Left kidney (tissue), 2 donors: ENCODE data around the gene AKT1. TPM values are rescaled to one million over a fixed set of nuclear protein-coding genes. Genes with fewer than 3 reads are reported as not detected.
"Not testable (repeated sequence)": the region's sequence is repeated elsewhere in the genome, so short reads cannot be mapped to it uniquely, and the experiment has no call there.

ENCODE experiments used
- DNase-seq: peaks from one replicate; pipeline ENCODE4 v3.0.0-alpha.2; 2013
- polyA plus RNA-seq: library from polyadenylated mRNA; unstranded; fragments of 120-200 nt; gene quantifications from one replicate; pipeline ENCODE4 v1.2.1, GENCODE V29; 2013; ENCODE audit not compliant: insufficient read length

Gene AKT1
- polyA plus RNA-seq, 1 donor: 96.9 TPM

GRCh38 chr14:104756477-104757237, 38.9 kb downstream of the AKT1 start:
- DNase-seq: no peak

GRCh38 chr14:104755621-104756020, 39.9 kb downstream of the AKT1 start:
- no peak for DNase-seq

- no peak for DNase-seq
Observed at GRCh38 chr14:104754213-104754851, 41.2 kb downstream of the AKT1 start.

GRCh38 chr14:104753528-104754212, 41.9 kb downstream of the AKT1 start:
- no peak for DNase-seq

DNA sequence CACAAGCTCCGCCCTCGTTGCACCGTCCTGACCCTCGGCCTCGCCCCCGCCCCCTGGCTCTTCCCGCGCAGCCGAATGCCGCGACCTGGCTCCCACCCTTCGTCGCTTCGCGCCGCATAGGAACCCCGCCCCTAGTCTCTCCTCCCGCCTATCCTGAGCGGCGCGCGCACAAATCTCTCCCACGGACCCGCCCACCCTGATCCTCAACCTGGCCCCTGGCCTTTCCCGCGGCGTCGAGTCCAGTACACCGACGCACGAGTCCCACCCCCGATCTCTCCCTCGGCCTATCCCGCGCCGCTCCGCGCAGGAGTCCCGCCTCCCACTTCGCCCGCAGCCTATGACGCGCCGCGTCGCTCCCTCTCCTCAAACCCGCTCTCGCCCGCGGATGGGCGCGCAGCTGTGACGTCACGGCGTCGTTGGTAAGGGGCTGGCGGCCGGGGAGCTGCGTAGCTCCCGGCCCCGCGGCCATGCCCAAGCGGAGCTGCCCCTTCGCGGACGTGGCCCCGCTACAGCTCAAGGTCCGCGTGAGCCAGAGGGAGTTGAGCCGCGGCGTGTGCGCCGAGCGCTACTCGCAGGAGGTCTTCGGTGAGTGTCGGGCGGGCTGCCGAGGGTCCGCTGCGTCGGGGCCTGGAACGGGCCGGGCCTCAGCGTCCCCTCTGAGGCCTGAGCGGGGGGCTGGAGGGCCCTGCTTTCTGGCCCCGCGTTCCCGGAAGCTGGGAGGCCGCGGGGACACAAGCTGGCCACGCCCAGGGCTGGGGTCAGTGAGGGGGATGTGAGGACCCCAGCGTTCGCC, 42.6 kb downstream of the AKT1 start, which contains the start of gene SIVA1:
TSS of gene SIVA1 (plus strand) at position 413 of the 793 bp plus-strand sequence. CDS start at position 468, 55 bp downstream.
- DNase-seq: peak; percentile 99

GRCh38 chr14:104752423-104752734, 43.2 kb downstream of the AKT1 start:
- no peak for DNase-seq

DNA sequence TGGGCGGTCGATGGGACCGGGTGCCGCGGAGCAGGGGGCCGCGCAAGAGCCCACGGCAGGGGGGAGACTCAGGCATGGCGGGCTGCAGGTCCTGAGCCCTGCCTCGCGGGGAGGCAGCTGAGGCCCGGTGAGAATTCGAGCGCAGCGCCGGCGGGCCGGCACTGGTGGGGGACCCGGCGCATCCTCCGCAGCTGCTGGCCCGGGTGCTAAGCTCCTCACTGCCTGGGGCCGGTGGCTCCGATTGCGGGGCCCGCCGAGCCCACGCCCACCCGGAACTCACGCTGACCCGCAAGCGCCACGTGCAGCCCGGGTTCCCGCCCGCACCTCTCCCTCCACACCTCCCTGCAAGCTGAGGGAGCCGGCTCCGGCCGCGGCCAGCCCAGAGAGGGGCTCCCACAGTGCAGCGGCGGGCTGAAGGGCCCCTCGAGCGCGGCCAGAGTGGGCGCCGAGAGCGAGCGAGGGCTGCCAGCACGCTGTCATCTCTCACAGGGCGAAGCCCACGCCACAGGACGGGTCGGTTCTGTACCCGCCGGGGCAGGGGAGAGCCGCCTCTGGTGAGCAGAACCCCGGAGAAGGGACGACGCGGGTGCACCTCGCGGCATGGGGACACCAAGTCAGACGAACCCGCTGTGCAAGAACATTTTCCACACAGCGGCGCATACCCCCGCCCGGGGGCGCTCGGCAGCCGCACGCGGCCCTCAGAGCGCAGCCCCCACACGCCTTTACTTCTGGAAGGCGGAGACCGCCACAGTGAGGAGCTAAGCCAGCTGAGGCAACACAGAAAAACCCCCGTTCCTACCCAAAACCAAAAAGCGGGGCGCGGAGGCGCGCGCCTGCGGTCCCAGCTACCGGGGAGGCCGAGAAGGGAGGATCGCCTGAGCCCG, 43.8 kb downstream of the AKT1 start:
- DNase-seq: no peak

- DNase-seq: not testable (repeated sequence)
Observed at GRCh38 chr14:104750753-104751057, 44.8 kb downstream of the AKT1 start.

- no peak for DNase-seq
Observed at GRCh38 chr14:104750056-104750752, 45.3 kb downstream of the AKT1 start.

DNA sequence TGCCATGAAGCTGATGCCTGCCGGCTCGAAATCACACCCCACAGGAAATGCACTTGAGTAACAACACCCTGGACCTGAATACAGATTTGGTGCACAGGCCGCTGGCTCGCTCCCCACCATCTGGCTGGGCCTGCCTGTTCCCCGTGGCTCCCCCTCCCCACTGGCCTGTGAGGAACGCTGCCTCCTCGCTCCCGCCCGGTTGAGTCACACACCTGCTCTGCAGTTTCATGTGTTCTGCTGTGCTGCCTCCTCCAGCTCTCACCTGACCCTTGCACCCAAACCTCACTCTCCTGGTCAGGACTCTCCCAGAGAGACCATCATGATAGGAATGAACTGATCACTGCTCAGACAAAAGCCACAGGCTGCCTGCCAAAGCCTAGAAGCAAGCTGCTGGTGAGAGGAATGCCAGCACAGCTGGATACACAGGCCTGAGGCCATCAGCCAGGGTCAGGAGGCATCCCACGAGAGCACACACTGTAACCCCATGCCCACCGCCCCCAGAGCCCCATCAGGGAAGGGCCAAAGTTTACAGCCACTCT, 46.4 kb downstream of the AKT1 start:
- no peak for DNase-seq

- DNase-seq: no peak
Observed at GRCh38 chr14:104747876-104748275, 47.7 kb downstream of the AKT1 start.

DNA sequence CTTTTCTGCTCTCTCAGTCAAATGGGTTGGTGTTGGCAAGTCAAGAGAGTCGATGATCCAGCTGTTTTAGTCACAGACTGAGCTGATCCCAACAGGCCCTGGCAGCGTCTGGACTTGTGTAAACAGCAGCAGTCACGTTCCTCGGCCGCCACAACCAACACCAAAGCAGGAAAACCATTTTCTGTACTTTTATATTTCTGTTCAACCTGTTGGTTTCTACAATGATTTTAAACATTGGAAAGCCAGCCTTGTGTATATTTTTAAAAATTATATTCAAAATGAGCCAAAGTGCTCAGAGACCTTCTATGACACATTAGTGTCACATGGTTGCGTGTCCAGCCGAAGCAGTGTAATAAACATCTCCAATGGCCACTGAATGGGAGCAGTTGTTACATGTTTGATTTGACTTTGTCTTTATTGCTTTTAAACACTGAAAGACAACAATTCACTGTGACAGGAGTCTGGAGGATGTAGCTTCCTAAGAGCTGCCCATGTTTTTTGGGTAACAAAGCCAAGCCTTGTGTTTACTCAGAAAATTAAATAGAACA, 48.5 kb downstream of the AKT1 start:
- no peak for DNase-seq

- DNase-seq: no peak
Observed at GRCh38 chr14:104746071-104746545, 49.4 kb downstream of the AKT1 start.

- no peak for DNase-seq
Observed at GRCh38 chr14:104745431-104745830, 50.1 kb downstream of the AKT1 start.

DNA sequence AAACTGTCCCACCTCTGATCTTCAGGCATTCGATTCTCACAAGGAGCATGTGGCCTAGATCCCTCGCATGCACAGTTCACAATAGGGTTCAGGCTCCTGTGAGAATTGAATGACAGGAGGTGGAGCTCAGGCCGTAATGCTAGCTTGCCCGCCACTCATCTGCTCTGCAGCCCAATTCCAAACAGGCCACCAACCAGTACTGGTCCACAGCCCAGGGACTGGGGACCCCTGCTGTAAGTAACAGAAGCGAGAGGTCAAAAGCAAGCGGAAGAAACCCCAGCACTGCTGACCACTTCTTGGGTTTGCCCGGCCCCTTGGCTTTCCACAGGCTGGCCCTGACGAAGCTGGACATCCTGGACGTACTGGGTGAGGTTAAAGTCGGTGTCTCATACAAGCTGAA, 51.1 kb downstream of the AKT1 start:
- no peak for DNase-seq

DNA sequence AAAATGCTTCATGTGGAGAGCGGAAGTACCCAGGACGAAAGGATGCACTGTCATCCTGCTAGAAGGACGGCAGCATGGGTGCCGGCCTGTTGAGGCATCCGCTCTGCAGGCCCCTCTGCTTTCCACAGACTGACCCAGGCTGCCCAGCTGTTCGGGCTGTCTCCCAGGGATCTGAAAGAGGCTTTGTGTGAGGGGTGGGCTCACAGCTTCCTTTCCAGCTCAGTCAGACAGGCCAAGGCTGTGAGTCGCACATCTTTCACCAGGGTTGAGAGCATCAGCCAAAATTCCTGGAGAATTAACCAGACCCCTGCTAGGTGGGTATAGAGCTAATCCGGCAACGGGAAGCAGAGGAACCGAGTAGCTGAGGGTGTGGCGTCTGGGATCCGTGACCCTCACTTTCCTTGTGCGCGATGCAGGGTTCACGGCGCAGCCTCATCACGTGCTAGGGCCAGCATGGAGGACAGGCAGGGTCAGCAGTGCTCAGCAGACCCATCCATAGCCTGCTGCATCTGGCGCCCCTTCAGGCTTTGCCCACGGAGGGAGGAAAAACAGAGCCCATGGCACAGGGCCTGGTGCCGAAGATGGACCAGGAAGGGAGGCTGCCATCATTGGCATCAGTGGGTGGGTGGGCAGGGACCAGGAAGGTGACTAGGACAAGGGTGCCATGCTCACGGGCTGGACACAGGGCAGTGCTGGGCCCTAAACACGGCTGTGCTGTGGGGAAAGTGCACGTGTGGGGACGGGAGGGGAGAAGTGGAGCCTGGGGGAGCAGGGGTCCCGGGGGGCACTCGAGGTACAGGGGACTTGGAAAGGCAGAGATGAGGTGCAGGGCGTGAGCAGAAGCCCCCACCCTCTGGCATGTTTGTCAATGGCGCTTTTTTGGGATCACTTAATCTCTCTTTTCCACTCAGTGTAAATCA, 51.8 kb downstream of the AKT1 start:
- no peak for DNase-seq

DNA sequence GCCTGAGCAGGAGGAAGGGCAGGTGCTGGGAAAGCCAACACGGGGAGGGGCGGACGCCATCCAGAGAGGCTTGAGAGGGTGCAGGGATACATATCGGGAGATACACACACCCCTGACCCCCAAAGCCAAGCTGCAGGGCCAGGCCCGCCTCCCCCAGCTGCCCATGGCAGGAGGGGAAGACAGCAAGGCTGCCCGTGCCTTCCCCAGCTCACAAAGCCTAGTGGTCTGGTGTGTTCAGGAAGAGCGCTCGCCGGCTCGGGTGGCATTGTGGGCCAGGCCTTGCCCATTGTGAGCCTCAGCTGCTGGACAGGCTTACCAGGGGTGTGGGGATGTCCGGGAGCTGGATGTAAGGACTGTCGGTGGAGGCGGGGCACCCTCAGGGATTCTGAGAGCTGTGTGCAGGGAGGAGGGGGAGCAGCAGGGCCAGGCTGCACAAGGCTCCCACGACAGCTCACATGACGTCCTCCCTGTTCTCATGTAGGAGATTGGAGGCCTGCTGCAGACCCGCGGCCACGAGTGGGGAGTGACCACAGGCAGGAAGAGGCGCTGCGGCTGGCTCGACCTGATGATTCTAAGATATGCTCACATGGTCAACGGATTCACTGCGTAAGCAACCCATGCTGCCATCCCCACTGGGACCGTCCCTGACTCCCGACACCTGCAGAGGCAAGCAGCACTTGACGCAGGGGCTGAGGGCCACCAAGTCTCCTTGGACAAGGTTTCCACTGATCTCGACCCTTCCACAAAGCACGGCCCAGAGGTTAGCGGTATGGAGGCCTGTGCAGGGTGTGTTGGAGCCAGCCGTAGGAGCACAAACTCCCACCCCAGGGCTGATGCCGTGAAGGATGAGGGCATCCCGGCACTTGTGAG, 52.7 kb downstream of the AKT1 start:
- DNase-seq: no peak

- DNase-seq: no peak
Observed at GRCh38 chr14:104741803-104742251, 53.7 kb downstream of the AKT1 start.
